Measurements from ENCODE around the gene HES7. TPM values are rescaled to one million over a fixed set of nuclear protein-coding genes. Genes with fewer than 3 reads are reported as not detected.

Gene HES7
- total RNA-seq, 2 experiments from 2014 or later, result 2.5 to 2.8 TPM

DNA sequence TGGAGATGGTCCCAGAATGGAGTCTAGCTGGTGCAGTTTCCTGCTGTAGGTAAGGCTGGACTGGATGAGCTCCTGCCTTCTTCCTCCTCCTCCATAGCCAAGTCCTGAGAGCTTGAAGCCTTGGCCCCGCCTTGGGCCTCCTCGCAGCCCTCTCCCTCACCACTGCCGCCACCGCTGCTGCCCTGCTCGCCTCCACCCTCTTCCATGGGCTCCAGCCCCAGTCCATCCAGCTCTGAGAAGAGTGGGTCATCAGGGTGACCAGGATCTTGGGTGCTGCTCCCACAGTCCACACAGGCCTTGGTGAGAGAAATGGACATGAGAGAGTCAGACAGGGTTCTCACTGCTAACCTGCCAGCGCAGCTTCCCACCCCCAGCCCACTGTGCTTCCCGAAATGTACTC lies 17.1 kb upstream of the HES7 start:
- DNase-seq, result no peak

DNA sequence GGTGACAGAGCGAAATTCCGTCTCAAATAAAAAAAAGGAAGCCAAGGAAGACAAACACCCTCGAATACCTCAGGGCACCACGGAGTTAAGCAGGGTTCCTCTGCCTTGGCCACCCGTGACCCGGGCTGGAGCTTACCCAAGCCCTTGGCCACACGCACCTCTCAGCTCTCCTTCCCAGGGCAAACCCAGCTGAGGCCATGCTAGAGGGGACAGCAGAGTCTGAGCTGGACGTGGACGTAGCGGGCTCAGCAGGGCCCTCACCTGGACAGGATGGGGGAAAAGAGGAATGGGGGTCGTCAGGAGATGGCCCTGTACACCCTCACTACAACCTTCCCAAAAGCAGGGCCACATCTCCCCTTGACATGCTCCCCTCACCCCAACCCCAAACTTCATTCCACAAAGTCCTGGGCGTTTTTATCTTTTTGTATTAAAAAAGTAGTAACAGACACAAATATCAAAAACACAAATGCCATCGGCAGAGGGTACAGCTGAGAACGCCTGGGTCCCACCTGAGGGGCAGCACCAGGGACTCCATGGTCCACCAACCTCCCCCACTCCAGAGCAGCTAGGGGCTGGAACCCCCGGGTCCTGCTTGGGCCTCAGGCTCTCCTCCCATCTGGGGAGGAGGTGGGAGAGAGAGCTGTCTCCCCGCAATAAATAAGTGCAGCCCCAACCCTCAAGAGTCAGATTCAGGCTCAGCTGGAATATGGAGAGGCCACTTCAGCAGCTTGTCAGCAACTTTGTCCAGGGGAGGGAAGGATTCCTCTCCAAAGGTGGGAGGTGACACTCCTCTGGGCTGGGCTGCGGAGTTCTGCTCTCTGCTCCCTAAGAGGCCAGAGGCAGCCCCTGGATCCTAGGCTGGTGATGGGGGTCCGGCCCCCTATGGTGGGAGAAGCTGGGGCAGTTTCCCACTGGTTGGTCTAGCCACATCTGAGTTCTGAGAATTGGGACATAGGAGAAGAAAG lies 16.4 kb upstream of the HES7 start:
- Mint-ChIP-seq H3K36me3 (peaks cover 19% of the 10 kb centered on the region), H3K4me3 (no peak overlapping the region), H3K4me1 (ENCODE audit: low read depth) (peaks cover 2% of the 10 kb centered on the region), H3K27me3 (peaks cover 1% of the 10 kb centered on the region), H3K27ac (no peak overlapping the region), H3K9me3 (no peaks in the 10 kb centered on the region)
- ChIA-PET POLR2A (interaction anchor here (1.2 to 3.8 kb wide), 7 partner anchors 12 to 48 kb away, joined by 3 to 34 read pairs (median 4); partner anchors contain the start of gene PER1), CTCF (interaction anchor here (0.8 to 4.6 kb wide), 12 partner anchors 10 to 80 kb away, joined by 3 to 37 read pairs (median 8); partner anchors contain the start of gene HES7)
- DNase-seq, result no peak
- intact Hi-C loops (cut with micrococcal nuclease), result no loop called here

More for the DNA sequence above, 17.1 kb upstream of the HES7 start:
- POLR2A ChIA-PET, result interaction anchor here (1.2 to 3.8 kb wide), 4 partner anchors 11 to 32 kb away, joined by 3 to 34 read pairs (median 4); partner anchors contain the start of gene PER1
- intact Hi-C loops (cut with micrococcal nuclease), result no loop called here
- CTCF ChIA-PET, result interaction anchor here (1.7 to 4.6 kb wide), 3 partner anchors 19 to 31 kb away, joined by 6 to 37 read pairs (median 8); no protein-coding TSS in a partner anchor
- Mint-ChIP-seq H3K27me3 (peaks cover 1% of the 10 kb centered on the region), H3K36me3 (peaks cover 24% of the 10 kb centered on the region), H3K9me3 (no peaks in the 10 kb centered on the region), H3K4me1 (ENCODE audit: low read depth) (peaks cover 2% of the 10 kb centered on the region), H3K4me3 (no peak overlapping the region), H3K27ac (no peak overlapping the region)

DNA sequence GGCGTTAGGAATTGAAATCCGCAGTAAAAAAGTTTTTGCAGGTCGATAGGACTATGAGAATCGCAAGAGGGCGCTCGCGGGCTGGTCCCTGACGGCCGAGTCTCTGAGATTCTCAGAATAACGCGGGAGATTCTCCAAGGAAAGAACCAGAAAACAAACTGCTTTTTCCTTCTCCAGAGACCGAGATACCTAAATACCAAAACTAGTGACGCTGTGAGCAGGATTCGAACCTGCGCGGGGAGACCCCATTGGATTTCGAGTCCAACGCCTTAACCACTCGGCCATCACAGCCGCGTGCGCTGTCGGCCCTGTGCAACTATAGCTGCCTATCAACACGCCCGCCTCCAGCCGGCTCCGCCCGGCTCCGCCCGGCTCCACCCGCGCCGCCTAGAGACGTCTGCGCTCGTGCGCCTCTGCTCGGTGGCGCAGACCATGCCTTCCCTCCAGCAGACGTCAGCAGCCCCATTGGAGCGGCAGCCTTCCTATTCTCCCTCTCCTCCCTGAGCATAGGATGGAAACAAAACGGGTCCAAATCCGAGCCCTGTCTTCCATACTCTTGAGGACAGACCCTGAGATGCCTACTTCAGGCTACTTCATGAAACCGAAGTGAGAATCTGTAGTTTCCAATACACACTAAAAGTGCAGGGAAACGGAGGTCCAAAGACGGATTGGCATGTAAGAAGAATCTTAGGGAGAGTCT lies 14.9 kb upstream of the HES7 start:
- H3K36me3 Mint-ChIP-seq, result peaks cover 14% of the 10 kb centered on the region
- CTCF ChIA-PET, result interaction anchor here (0.6 to 4.6 kb wide), 18 partner anchors 9 to 162 kb away, joined by 3 to 37 read pairs (median 8); partner anchors contain the start of genes ALOXE3, HES7 and PER1
- H3K9me3 Mint-ChIP-seq, result no peaks in the 10 kb centered on the region
- H3K4me1 Mint-ChIP-seq (ENCODE audit: low read depth), result peaks cover 2% of the 10 kb centered on the region
- no peak overlapping the region for H3K27ac Mint-ChIP-seq
- H3K4me3 Mint-ChIP-seq, result no peak overlapping the region
- intact Hi-C loops (cut with micrococcal nuclease), result loop anchor here (1.0 to 5.0 kb wide), 10 partner anchors 12 to 298 kb away; partner anchors contain the start of genes CTC1, NDEL1 and SLC25A35
- peaks cover 1% of the 10 kb centered on the region for H3K27me3 Mint-ChIP-seq
- DNase-seq, result peak; percentile 98
- POLR2A ChIA-PET, result interaction anchor here (0.8 to 3.8 kb wide), 9 partner anchors 12 to 49 kb away, joined by 3 to 34 read pairs (median 6); partner anchors contain the start of gene PER1

DNA sequence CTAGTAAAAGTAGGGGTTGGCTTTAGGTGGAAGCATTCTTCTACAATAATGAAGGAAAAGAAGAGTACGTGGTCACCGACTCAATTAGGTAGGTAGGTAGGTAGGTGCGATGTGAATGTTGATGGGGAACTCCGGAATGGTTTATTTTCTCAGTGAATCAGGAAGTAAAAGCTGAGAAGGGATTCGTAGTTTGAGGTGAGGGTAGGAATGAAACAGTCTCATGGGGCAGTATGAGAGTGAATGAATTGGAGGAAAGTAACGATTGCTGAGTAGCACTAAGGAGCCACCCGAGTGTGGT lies 14.4 kb upstream of the HES7 start:
- no peaks in the 10 kb centered on the region for H3K9me3 Mint-ChIP-seq
- ChIA-PET CTCF (interaction anchor here (0.7 to 4.6 kb wide), 18 partner anchors 11 to 157 kb away, joined by 3 to 37 read pairs (median 6); partner anchors contain the start of genes ALOXE3, HES7, PER1 and SLC25A35), POLR2A (interaction anchor here (1.1 to 3.8 kb wide), 8 partner anchors 9 to 84 kb away, joined by 3 to 34 read pairs (median 7); partner anchors contain the start of gene PER1)
- no peak overlapping the region for H3K27ac Mint-ChIP-seq
- H3K4me1 Mint-ChIP-seq (ENCODE audit: low read depth), result peaks cover 2% of the 10 kb centered on the region
- H3K27me3 Mint-ChIP-seq, result peaks cover 1% of the 10 kb centered on the region
- no peak overlapping the region for H3K4me3 Mint-ChIP-seq
- DNase-seq, result no peak
- intact Hi-C loops (cut with micrococcal nuclease), result loop anchor here (1.0 to 5.0 kb wide), 5 partner anchors 13 to 299 kb away; partner anchors contain the start of genes NDEL1 and SLC25A35
- H3K36me3 Mint-ChIP-seq, result peaks cover 10% of the 10 kb centered on the region

DNA sequence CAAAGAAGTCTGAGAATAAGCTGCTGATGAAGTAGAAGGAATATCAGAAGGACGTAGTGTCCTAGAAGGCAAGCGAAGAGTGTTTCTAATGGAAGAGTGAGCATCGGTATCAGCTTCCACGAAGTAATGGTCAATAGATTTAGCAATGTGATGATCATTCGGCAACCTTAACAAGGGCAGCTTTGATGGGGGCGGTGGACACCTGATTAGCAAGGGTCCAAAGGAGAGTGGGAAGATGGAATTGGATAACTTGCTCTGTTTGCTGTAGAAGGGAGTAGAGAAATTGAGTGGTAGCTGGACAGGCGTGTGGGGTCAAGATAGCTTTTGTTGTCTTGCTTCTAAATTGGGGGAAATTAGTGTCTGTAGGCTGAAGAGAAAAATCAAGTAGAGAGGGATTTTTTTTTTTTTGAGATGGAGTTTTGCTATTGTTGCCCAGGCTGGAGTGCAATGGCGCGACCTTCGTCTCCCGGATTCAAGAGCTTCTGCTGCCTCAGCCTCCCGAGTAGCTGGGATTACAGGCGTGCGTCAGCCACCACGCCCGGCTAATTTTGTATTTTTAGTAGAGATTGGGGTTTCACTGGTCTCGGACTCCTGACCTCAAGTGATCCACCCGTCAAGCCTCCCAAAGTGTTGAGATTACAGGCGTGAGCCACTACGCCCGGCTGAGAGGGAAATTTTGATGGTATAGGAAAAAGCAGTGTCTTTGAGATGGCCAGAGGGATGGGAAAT lies 13.9 kb upstream of the HES7 start:
- DNase-seq, result no peak
- intact Hi-C loops (cut with micrococcal nuclease), result loop anchor here (1.0 to 5.0 kb wide), 5 partner anchors 13 to 299 kb away; partner anchors contain the start of genes NDEL1 and SLC25A35
- H3K4me1 Mint-ChIP-seq (ENCODE audit: low read depth), result peaks cover 2% of the 10 kb centered on the region
- ChIA-PET CTCF (interaction anchor here (0.7 to 4.6 kb wide), 19 partner anchors 11 to 157 kb away, joined by 3 to 37 read pairs (median 6); partner anchors contain the start of genes ALOXE3, HES7, PER1 and SLC25A35), POLR2A (interaction anchor here (1.1 to 3.0 kb wide), 6 partner anchors 9 to 84 kb away, joined by 3 to 28 read pairs (median 5); no protein-coding TSS in a partner anchor)
- no peaks in the 10 kb centered on the region for H3K9me3 Mint-ChIP-seq
- no peak overlapping the region for H3K4me3 Mint-ChIP-seq
- peaks cover 1% of the 10 kb centered on the region for H3K27me3 Mint-ChIP-seq
- H3K27ac Mint-ChIP-seq, result no peak overlapping the region
- peaks cover 9% of the 10 kb centered on the region for H3K36me3 Mint-ChIP-seq

DNA sequence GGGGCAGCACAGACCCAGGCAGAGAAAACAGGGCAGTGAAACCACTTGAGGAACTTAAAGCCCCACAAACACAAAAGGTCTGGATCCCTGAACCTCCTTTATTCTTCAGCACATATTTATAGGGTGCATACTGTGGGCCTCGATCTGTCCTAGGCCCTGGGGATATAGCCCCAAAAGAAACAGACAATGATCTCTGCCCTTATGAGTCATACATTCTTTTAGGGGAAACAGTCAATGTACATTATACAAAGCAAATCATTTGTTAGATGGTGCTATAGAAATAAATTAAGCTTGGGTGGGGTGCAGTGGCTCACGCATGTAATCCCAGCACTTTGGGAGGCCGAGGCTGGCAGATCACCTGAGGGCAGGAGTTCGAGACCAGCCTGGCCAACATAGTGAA lies 10.0 kb upstream of the HES7 start:
- peaks cover 6% of the 10 kb centered on the region for H3K4me1 Mint-ChIP-seq (ENCODE audit: low read depth)
- ChIA-PET POLR2A (no interaction called here), CTCF (interaction anchor here (0.7 to 2.3 kb wide), 5 partner anchors 13 to 60 kb away, joined by 4 to 7 read pairs (median 5); no protein-coding TSS in a partner anchor)
- intact Hi-C loops (cut with micrococcal nuclease), result no loop called here
- H3K36me3 Mint-ChIP-seq, result no peaks in the 10 kb centered on the region
- no peak overlapping the region for H3K27ac Mint-ChIP-seq
- no peak overlapping the region for H3K4me3 Mint-ChIP-seq
- H3K27me3 Mint-ChIP-seq, result no peaks in the 10 kb centered on the region
- no peaks in the 10 kb centered on the region for H3K9me3 Mint-ChIP-seq
- DNase-seq, result no peak

DNA sequence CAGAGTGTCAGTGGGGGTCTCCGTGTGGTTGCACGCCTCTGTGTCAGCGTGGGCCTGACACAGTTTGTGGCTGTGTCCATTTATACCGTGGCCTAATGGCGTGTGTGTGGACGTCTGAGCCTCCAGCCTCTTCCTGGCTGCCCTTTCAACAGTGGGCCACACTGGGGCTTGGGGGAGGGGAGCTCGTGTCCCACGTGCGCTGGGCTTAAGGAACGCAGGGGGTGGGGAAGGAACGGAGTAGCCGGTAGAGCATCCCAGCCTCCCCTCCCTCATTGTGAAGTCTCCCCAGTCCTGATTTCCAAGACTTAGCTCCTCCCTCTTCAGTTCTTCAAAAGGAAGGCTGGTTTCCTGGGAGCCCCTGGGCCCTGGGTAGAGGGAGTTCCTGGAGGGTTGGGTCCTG lies 9.5 kb upstream of the HES7 start:
- no peak for DNase-seq
- POLR2A ChIA-PET, result no interaction called here
- Mint-ChIP-seq H3K4me3 (no peak overlapping the region), H3K9me3 (no peaks in the 10 kb centered on the region), H3K27ac (no peak overlapping the region), H3K27me3 (no peaks in the 10 kb centered on the region), H3K36me3 (no peaks in the 10 kb centered on the region), H3K4me1 (ENCODE audit: low read depth) (peaks cover 6% of the 10 kb centered on the region)
- CTCF ChIA-PET, result interaction anchor here (0.7 to 2.3 kb wide), 5 partner anchors 13 to 59 kb away, joined by 4 to 7 read pairs (median 5); no protein-coding TSS in a partner anchor
- intact Hi-C loops (cut with micrococcal nuclease), result no loop called here

DNA sequence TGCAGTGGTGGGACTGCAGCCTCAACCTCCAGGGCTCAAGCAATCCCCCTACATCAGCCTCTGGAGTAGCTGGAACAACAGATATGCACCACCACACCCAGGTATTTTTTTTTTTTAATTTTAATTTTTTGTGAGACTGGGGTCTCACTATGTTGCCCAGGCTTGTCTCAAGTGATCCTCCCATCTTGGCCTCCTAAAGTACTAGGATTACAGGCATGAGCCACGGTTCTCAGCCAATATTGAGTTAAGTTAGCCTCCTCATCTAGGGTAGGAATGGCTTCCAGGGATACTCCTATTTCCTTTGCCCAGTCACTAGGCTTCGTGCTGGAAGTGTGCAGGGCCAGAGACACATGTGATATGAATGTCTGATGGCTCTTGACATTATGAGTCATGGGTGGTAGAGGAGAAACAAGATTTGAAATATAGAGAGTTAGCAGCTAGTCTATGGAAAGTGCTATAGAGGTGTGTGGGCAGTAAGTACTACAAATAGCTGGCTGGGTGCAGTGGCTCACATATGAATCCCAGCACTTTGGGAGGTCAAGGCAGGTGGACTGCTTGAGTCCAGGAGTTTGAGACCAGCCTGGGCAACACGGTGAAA lies 8.0 kb upstream of the HES7 start:
- intact Hi-C loops (cut with micrococcal nuclease), result no loop called here
- peak overlapping the region; percentile 1 for H3K4me3 Mint-ChIP-seq
- H3K9me3 Mint-ChIP-seq, result no peaks in the 10 kb centered on the region
- peaks cover 5% of the 10 kb centered on the region for H3K27me3 Mint-ChIP-seq
- DNase-seq, result no peak
- H3K4me1 Mint-ChIP-seq (ENCODE audit: low read depth), result peaks cover 10% of the 10 kb centered on the region
- ChIA-PET POLR2A (interaction anchor here (1.7 kb wide), 1 partner anchor 41 kb away, joined by 9 read pairs; no protein-coding TSS in a partner anchor), CTCF (interaction anchor here (0.6 to 0.9 kb wide), 2 partner anchors 58 to 123 kb away, joined by 4 to 5 read pairs; no protein-coding TSS in a partner anchor)
- no peaks in the 10 kb centered on the region for H3K36me3 Mint-ChIP-seq
- peak overlapping the region; percentile 14 for H3K27ac Mint-ChIP-seq

DNA sequence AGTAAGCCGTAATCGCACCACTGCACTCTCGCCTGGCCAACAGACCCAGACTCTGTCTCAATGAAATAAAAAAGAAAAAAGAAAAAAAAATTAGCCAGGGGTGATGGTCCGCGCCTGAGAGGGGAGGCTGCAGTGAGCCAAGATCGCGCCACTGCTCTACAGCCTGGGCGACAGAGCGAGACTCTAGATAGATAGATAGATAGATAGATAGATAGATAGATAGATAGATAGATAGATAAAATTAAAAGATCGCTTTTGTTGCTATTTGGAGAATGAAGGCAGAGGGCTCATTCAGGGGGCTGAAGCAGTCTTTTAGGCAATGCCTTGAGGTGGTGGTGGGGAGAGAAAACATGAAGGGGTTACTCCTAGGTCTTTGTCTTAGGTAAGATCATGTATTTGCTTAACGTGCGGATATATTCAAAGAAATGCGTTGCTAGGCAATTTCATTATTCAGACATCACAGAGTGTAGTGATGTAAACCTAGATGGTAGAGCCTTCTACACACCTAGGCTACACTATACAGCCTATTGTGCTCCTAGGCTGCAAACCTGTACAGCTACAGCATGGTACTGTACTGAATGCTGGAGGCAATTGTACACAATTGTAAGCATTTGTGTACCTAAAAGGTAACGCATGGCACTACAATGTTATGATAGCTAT lies 4.3 kb upstream of the HES7 start:
- intact Hi-C loops (cut with micrococcal nuclease), result loop anchor here (10.0 kb wide), 1 partner anchor 693 kb away; the partner anchor contains the start of genes FGF11 and TMEM102
- H3K36me3 Mint-ChIP-seq, result peaks cover 3% of the 10 kb centered on the region

More for the DNA sequence above, 4.3 kb upstream of the HES7 start:
- peaks cover 39% of the 10 kb centered on the region for H3K4me1 Mint-ChIP-seq (ENCODE audit: low read depth)
- H3K4me3 Mint-ChIP-seq, result no peak overlapping the region
- CTCF ChIA-PET, result interaction anchor here (1.7 to 1.8 kb wide), 2 partner anchors 9 to 68 kb away, joined by 4 to 8 read pairs; partner anchors contain the start of gene ALOXE3
- peaks cover 23% of the 10 kb centered on the region for H3K27me3 Mint-ChIP-seq
- no peak overlapping the region for H3K27ac Mint-ChIP-seq
- H3K9me3 Mint-ChIP-seq, result no peaks in the 10 kb centered on the region
- no peak for DNase-seq
- POLR2A ChIA-PET, result interaction anchor here (1.0 to 2.0 kb wide), 2 partner anchors 10 to 45 kb away, joined by 3 to 10 read pairs; no protein-coding TSS in a partner anchor
